Smooth muscle cell of trachea (primary cell): ENCODE measurements around the gene WRNIP1. TPM values are rescaled to one million over a fixed set of nuclear protein-coding genes. Genes with fewer than 3 reads are reported as not detected.

Experiments
- total RNA-seq: library from RNA; depleted of rRNA; stranded (reverse); fragments of >200 nt; gene quantifications from 2 replicates; pipeline ENCODE4 v1.2.1, GENCODE V29; 2014

The WRNIP1 gene
- total RNA-seq = 32.1 and 53.4 TPM in 2 replicates

DNA sequence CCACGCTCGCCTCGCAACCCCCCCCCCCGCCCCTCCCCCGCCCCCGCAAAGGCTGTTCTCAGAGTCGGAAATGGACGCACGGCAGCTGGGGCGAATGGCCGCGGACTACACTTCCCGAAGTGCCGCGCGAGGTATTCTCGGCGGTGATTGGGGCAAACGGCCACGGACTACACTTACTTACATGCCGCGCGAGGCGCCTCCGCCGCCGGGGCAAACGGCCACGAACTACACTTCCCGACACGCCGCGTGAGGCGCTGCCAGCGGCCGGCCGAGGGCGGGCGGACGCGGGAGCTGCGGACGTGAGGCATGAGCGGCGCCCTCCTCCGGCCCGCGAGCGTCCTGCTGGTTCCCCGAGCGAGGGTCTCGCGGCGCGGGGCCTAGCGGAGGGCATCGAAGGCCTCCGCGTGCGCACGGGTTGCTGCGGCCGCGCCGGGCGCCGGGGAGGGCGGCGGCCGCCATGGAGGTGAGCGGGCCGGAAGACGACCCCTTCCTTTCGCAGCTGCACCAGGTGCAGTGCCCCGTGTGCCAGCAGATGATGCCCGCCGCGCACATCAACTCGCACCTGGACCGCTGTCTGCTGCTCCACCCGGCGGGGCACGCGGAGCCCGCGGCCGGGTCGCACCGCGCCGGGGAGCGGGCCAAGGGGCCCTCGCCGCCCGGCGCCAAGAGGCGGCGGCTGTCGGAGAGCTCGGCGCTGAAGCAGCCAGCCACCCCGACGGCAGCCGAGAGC is at the start of gene WRNIP1:
TSS of gene WRNIP1 (plus strand) at position 228 of the 730 bp plus-strand sequence. CDS start at position 458, 230 bp downstream.

GRCh38 chr6:2750832-2751231 is 14.4 kb upstream of the WRNIP1 start, which contains the start of gene MYLK4:
MYLK4 (minus strand) TSS chr6:2750922; CDS start chr6:2749294, 1,628 bp downstream.

Other genes starting within 250 kb of the WRNIP1 start
- gene MYLK4, start 14.5 kb upstream of the WRNIP1 start, total RNA-seq = 0.44 and 0.50 TPM in 2 replicates
- gene SERPINB1, start 76.5 kb downstream of the WRNIP1 start, total RNA-seq = 18.7 and 30.8 TPM in 2 replicates
- gene SERPINB9, start 137.9 kb downstream of the WRNIP1 start, total RNA-seq = 4.4 and 4.8 TPM in 2 replicates
- 105 and 148 TPM in 2 replicates for gene SERPINB6, start 206.2 kb downstream of the WRNIP1 start, total RNA-seq
- gene NQO2, start 234.5 kb downstream of the WRNIP1 start, total RNA-seq = 29.5 and 31.9 TPM in 2 replicates